Peyer's patch (tissue), 4 donors: ENCODE data around the gene NUDC.

Source experiments
- POLR2A ChIP-seq, 2 donors: fragments of 450-650 bp; IDR thresholded peaks; one replicate each; pipeline ENCODE4 v1.5.1; 2017; ENCODE audit warnings: antibody characterized with exemption in 2 of 2, mild to moderate bottlenecking in 2 of 2, moderate library complexity in 2 of 2
- TF ChIP-seq, protein P1 (sequence below), 6 experiments: fragments of 450-650 bp in 4 of 6; fragments of 200-600 bp in 2 of 6; sonication (generic) in 1 of 6; IDR thresholded peaks; one replicate each; pipeline ENCODE4 v1.5.1; 2017 to 2019; ENCODE audit warnings: antibody characterized with exemption in 6 of 6, mild to moderate bottlenecking in 3 of 6, moderate library complexity in 1 of 6

- TF ChIP-seq, protein P1, sequence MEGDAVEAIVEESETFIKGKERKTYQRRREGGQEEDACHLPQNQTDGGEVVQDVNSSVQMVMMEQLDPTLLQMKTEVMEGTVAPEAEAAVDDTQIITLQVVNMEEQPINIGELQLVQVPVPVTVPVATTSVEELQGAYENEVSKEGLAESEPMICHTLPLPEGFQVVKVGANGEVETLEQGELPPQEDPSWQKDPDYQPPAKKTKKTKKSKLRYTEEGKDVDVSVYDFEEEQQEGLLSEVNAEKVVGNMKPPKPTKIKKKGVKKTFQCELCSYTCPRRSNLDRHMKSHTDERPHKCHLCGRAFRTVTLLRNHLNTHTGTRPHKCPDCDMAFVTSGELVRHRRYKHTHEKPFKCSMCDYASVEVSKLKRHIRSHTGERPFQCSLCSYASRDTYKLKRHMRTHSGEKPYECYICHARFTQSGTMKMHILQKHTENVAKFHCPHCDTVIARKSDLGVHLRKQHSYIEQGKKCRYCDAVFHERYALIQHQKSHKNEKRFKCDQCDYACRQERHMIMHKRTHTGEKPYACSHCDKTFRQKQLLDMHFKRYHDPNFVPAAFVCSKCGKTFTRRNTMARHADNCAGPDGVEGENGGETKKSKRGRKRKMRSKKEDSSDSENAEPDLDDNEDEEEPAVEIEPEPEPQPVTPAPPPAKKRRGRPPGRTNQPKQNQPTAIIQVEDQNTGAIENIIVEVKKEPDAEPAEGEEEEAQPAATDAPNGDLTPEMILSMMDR (IDR thresholded peaks at IDR 0.05): no peak
- no peak for TF ChIP-seq POLR2A (IDR thresholded peaks at IDR 0.05)
Observed at GRCh38 chr1:26879793-26880192, 41.8 kb upstream of the NUDC start.
